Measurements from ENCODE around the gene MSMO1. TPM values are rescaled to one million over a fixed set of nuclear protein-coding genes. Genes with fewer than 3 reads are reported as not detected.

The MSMO1 gene
- total RNA-seq, 2 experiments from 2014 or later = 35.9 to 44.7 TPM

GRCh38 chr4:165370530-165370929 lies 43.1 kb downstream of the MSMO1 start:
- Mint-ChIP-seq H3K9me3 (no peaks in the 10 kb centered on the region), H3K27ac (no peak overlapping the region), H3K4me3 (no peak overlapping the region), H3K27me3 (peaks cover 29% of the 10 kb centered on the region), H3K4me1 (no peaks in the 10 kb centered on the region), H3K36me3 (ENCODE audit: low read depth) (no peaks in the 10 kb centered on the region)
- ChIA-PET CTCF (interaction anchor here (1.2 kb wide), 1 partner anchor 19 kb away, joined by 3 read pairs; no protein-coding TSS in a partner anchor), POLR2A (no interaction called here)
- DNase-seq = no peak

- Mint-ChIP-seq H3K36me3 (ENCODE audit: low read depth) (no peaks in the 10 kb centered on the region), H3K27ac (no peak overlapping the region), H3K27me3 (peaks cover 68% of the 10 kb centered on the region), H3K4me1 (no peaks in the 10 kb centered on the region), H3K4me3 (no peak overlapping the region), H3K9me3 (no peaks in the 10 kb centered on the region)
- POLR2A ChIA-PET = no interaction called here
- no peak for DNase-seq
- CTCF ChIA-PET = no interaction called here
Measured at GRCh38 chr4:165375465-165375864, 48.0 kb downstream of the MSMO1 start.

GRCh38 chr4:165378398-165378744 lies 50.9 kb downstream of the MSMO1 start:
- POLR2A ChIA-PET = no interaction called here
- CTCF ChIA-PET = interaction anchor here (1.0 to 1.1 kb wide), 2 partner anchors 19 to 67 kb away, joined by 3 read pairs; no protein-coding TSS in a partner anchor
- no peak overlapping the region for H3K4me3 Mint-ChIP-seq
- H3K36me3 Mint-ChIP-seq (ENCODE audit: low read depth) = no peaks in the 10 kb centered on the region
- H3K27ac Mint-ChIP-seq = no peak overlapping the region
- no peak for DNase-seq
- H3K4me1 Mint-ChIP-seq = no peaks in the 10 kb centered on the region
- H3K9me3 Mint-ChIP-seq = no peaks in the 10 kb centered on the region
- peaks cover 69% of the 10 kb centered on the region for H3K27me3 Mint-ChIP-seq

- POLR2A ChIA-PET = no interaction called here
Measured at GRCh38 chr4:165378745-165379677, 51.5 kb downstream of the MSMO1 start, which contains the start of gene CPE. CPE (plus strand) TSS chr4:165379008; CDS start chr4:165379222, 214 bp downstream.

GRCh38 chr4:165379678-165380064 lies 52.2 kb downstream of the MSMO1 start:
- ChIA-PET POLR2A (no interaction called here), CTCF (no interaction called here)
- H3K27ac Mint-ChIP-seq = no peak overlapping the region
- H3K36me3 Mint-ChIP-seq (ENCODE audit: low read depth) = no peaks in the 10 kb centered on the region
- H3K9me3 Mint-ChIP-seq = no peaks in the 10 kb centered on the region
- peaks cover 70% of the 10 kb centered on the region for H3K27me3 Mint-ChIP-seq
- H3K4me3 Mint-ChIP-seq = no peak overlapping the region
- no peaks in the 10 kb centered on the region for H3K4me1 Mint-ChIP-seq
- no peak for DNase-seq

More at GRCh38 chr4:165378745-165379677, 51.5 kb downstream of the MSMO1 start, which contains the start of gene CPE:
- Mint-ChIP-seq H3K36me3 (ENCODE audit: low read depth) (no peaks in the 10 kb centered on the region), H3K9me3 (no peaks in the 10 kb centered on the region), H3K27me3 (peaks cover 72% of the 10 kb centered on the region), H3K27ac (no peak within 1 kb of the TSS), H3K4me1 (no peaks in the 10 kb centered on the region), H3K4me3 (peak within 1 kb of the TSS; percentile 55)
- DNase-seq = peak; percentile 47
- CTCF ChIA-PET = interaction anchor here (0.6 to 1.1 kb wide), 3 partner anchors 20 to 417 kb away, joined by 3 read pairs; no protein-coding TSS in a partner anchor

- Mint-ChIP-seq H3K27me3 (peaks cover 58% of the 10 kb centered on the region), H3K36me3 (ENCODE audit: low read depth) (no peaks in the 10 kb centered on the region), H3K27ac (no peak overlapping the region), H3K4me3 (no peak overlapping the region), H3K4me1 (no peaks in the 10 kb centered on the region), H3K9me3 (no peaks in the 10 kb centered on the region)
- DNase-seq = no peak
- CTCF ChIA-PET = no interaction called here
- POLR2A ChIA-PET = no interaction called here
Measured at GRCh38 chr4:165380805-165381204, 53.3 kb downstream of the MSMO1 start.

GRCh38 chr4:165381821-165382373 lies 54.4 kb downstream of the MSMO1 start:
- H3K36me3 Mint-ChIP-seq (ENCODE audit: low read depth) = no peaks in the 10 kb centered on the region
- CTCF ChIA-PET = no interaction called here
- no peak for DNase-seq
- POLR2A ChIA-PET = interaction anchor here (0.6 kb wide), 1 partner anchor 190 kb away, joined by 4 read pairs; no protein-coding TSS in a partner anchor
- no peaks in the 10 kb centered on the region for H3K9me3 Mint-ChIP-seq
- H3K27ac Mint-ChIP-seq = no peak overlapping the region
- H3K27me3 Mint-ChIP-seq = peaks cover 54% of the 10 kb centered on the region
- no peak overlapping the region for H3K4me3 Mint-ChIP-seq
- no peaks in the 10 kb centered on the region for H3K4me1 Mint-ChIP-seq

GRCh38 chr4:165382640-165383039 lies 55.2 kb downstream of the MSMO1 start:
- no peaks in the 10 kb centered on the region for H3K4me1 Mint-ChIP-seq
- H3K27me3 Mint-ChIP-seq = peaks cover 53% of the 10 kb centered on the region
- CTCF ChIA-PET = no interaction called here
- H3K4me3 Mint-ChIP-seq = no peak overlapping the region
- DNase-seq = no peak
- POLR2A ChIA-PET = no interaction called here
- no peaks in the 10 kb centered on the region for H3K9me3 Mint-ChIP-seq
- H3K36me3 Mint-ChIP-seq (ENCODE audit: low read depth) = no peaks in the 10 kb centered on the region
- no peak overlapping the region for H3K27ac Mint-ChIP-seq

GRCh38 chr4:165383591-165384073 lies 56.2 kb downstream of the MSMO1 start:
- Mint-ChIP-seq H3K27ac (no peak overlapping the region), H3K27me3 (peaks cover 50% of the 10 kb centered on the region), H3K4me3 (no peak overlapping the region), H3K4me1 (no peaks in the 10 kb centered on the region), H3K9me3 (no peaks in the 10 kb centered on the region), H3K36me3 (ENCODE audit: low read depth) (no peaks in the 10 kb centered on the region)
- POLR2A ChIA-PET = no interaction called here
- CTCF ChIA-PET = interaction anchor here (0.8 kb wide), 1 partner anchor 101 kb away, joined by 3 read pairs; no protein-coding TSS in a partner anchor
- DNase-seq = no peak

- Mint-ChIP-seq H3K4me1 (no peaks in the 10 kb centered on the region), H3K9me3 (no peaks in the 10 kb centered on the region), H3K27ac (no peak overlapping the region), H3K4me3 (no peak overlapping the region), H3K27me3 (peaks cover 50% of the 10 kb centered on the region), H3K36me3 (ENCODE audit: low read depth) (no peaks in the 10 kb centered on the region)
- DNase-seq = no peak
- POLR2A ChIA-PET = no interaction called here
- CTCF ChIA-PET = interaction anchor here (0.8 to 1.1 kb wide), 2 partner anchors 101 to 253 kb away, joined by 3 read pairs; no protein-coding TSS in a partner anchor
Measured at GRCh38 chr4:165384186-165384585, 56.7 kb downstream of the MSMO1 start.

- Mint-ChIP-seq H3K4me1 (no peaks in the 10 kb centered on the region), H3K4me3 (no peak overlapping the region), H3K27ac (no peak overlapping the region), H3K9me3 (no peaks in the 10 kb centered on the region), H3K27me3 (peaks cover 52% of the 10 kb centered on the region), H3K36me3 (ENCODE audit: low read depth) (no peaks in the 10 kb centered on the region)
- no peak for DNase-seq
- POLR2A ChIA-PET = no interaction called here
- CTCF ChIA-PET = interaction anchor here (0.8 to 1.1 kb wide), 2 partner anchors 100 to 254 kb away, joined by 3 read pairs; no protein-coding TSS in a partner anchor
Measured at GRCh38 chr4:165384598-165384997, 57.1 kb downstream of the MSMO1 start.

GRCh38 chr4:165385126-165385525 lies 57.7 kb downstream of the MSMO1 start:
- no peak overlapping the region for H3K27ac Mint-ChIP-seq

GRCh38 chr4:165386328-165386727 lies 58.9 kb downstream of the MSMO1 start:
- no peaks in the 10 kb centered on the region for H3K4me1 Mint-ChIP-seq
- H3K36me3 Mint-ChIP-seq (ENCODE audit: low read depth) = no peaks in the 10 kb centered on the region
- peaks cover 52% of the 10 kb centered on the region for H3K27me3 Mint-ChIP-seq
- H3K4me3 Mint-ChIP-seq = no peak overlapping the region
- no peak for DNase-seq
- ChIA-PET POLR2A (no interaction called here), CTCF (interaction anchor here (0.5 kb wide), 1 partner anchor 172 kb away, joined by 5 read pairs; no protein-coding TSS in a partner anchor)
- no peak overlapping the region for H3K27ac Mint-ChIP-seq
- H3K9me3 Mint-ChIP-seq = no peaks in the 10 kb centered on the region

More at GRCh38 chr4:165385126-165385525, 57.7 kb downstream of the MSMO1 start:
- no peaks in the 10 kb centered on the region for H3K9me3 Mint-ChIP-seq
- H3K36me3 Mint-ChIP-seq (ENCODE audit: low read depth) = no peaks in the 10 kb centered on the region
- H3K4me1 Mint-ChIP-seq = no peaks in the 10 kb centered on the region
- H3K27me3 Mint-ChIP-seq = peaks cover 51% of the 10 kb centered on the region
- H3K4me3 Mint-ChIP-seq = no peak overlapping the region
- ChIA-PET POLR2A (no interaction called here), CTCF (interaction anchor here (1.1 kb wide), 1 partner anchor 254 kb away, joined by 3 read pairs; no protein-coding TSS in a partner anchor)
- DNase-seq = no peak
